Measurements from ENCODE around the gene DNAL4. TPM values are rescaled to one million over a fixed set of nuclear protein-coding genes. Genes with fewer than 3 reads are reported as not detected.

DNAL4 gene
- total RNA-seq, 2 donors from 2014 or later, result 24.8 to 29.8 TPM

GRCh38 chr22:38781033-38781432 is 12.9 kb downstream of the DNAL4 start:
- no peak for DNase-seq
- H3K36me3 ChIP-seq (ENCODE audit: control insufficient read depth, insufficient read depth, low read length), result no peaks in the 10 kb centered on the region
- H3K27me3 ChIP-seq (ENCODE audit: control insufficient read depth, insufficient read depth, low read length, poor library complexity, severe bottlenecking), result no peaks in the 10 kb centered on the region
- 92 to 93% methylated on average over 9 to 13 of the region's 13 CpGs for WGBS, 2 experiments (ENCODE audit: insufficient coverage in 1 of 2, insufficient read length in 1 of 2)
- H3K27ac ChIP-seq (ENCODE audit: low read depth, low read length), result no peak overlapping the region
- no peak overlapping the region for H3K9ac ChIP-seq (ENCODE audit: extremely low read depth, low read length, poor library complexity, severe bottlenecking)
- Mint-ChIP-seq H3K4me3 (no peak overlapping the region), H3K4me1 (peaks cover 1% of the 10 kb centered on the region), H3K9me3 (no peaks in the 10 kb centered on the region), H3K36me3 (ENCODE audit: low read depth) (peaks cover 23% of the 10 kb centered on the region), H3K27ac (no peak overlapping the region), H3K27me3 (ENCODE audit: insufficient read depth) (no peaks in the 10 kb centered on the region)
- TF ChIP-seq CTCF (conservative IDR thresholded peaks at IDR 0.05), result no peak
- no peaks in the 10 kb centered on the region for H3K4me1 ChIP-seq (ENCODE audit: control insufficient read depth, insufficient read depth, low read length)
- H3K9me3 ChIP-seq (ENCODE audit: control insufficient read depth, low read length), result no peaks in the 10 kb centered on the region
- no peak overlapping the region for H3K4me3 ChIP-seq (ENCODE audit: low read length)

- Histone ChIP-seq H3K4me1 (ENCODE audit: control insufficient read depth, insufficient read depth, low read length) (no peaks in the 10 kb centered on the region), H3K4me3 (ENCODE audit: low read length) (no peak overlapping the region), H3K27ac (ENCODE audit: low read depth, low read length) (no peak overlapping the region), H3K27me3 (ENCODE audit: control insufficient read depth, insufficient read depth, low read length, poor library complexity, severe bottlenecking) (no peaks in the 10 kb centered on the region), H3K9me3 (ENCODE audit: control insufficient read depth, low read length) (no peaks in the 10 kb centered on the region), H3K9ac (ENCODE audit: extremely low read depth, low read length, poor library complexity, severe bottlenecking) (no peak overlapping the region), H3K36me3 (ENCODE audit: control insufficient read depth, insufficient read depth, low read length) (no peaks in the 10 kb centered on the region)
- H3K4me3 Mint-ChIP-seq, result no peak overlapping the region
- H3K4me1 Mint-ChIP-seq, result no peaks in the 10 kb centered on the region
- H3K27ac Mint-ChIP-seq, result peak overlapping the region; percentile 35
- no peak for TF ChIP-seq CTCF (conservative IDR thresholded peaks at IDR 0.05)
- 96 to 97% methylated on average over 17 to 27 of the region's 27 CpGs for WGBS, 2 experiments (ENCODE audit: insufficient coverage in 1 of 2, insufficient read length in 1 of 2)
- H3K36me3 Mint-ChIP-seq (ENCODE audit: low read depth), result peaks cover 21% of the 10 kb centered on the region
- no peak for DNase-seq
- H3K9me3 Mint-ChIP-seq, result no peaks in the 10 kb centered on the region
- peaks cover 3% of the 10 kb centered on the region for H3K27me3 Mint-ChIP-seq (ENCODE audit: insufficient read depth)
These were observed 16.8 kb downstream of the DNAL4 start for GRCh38 chr22:38777087-38777671.

- H3K4me3 ChIP-seq (ENCODE audit: low read length), result no peak overlapping the region
- H3K36me3 Mint-ChIP-seq (ENCODE audit: low read depth), result peaks cover 12% of the 10 kb centered on the region
- H3K9ac ChIP-seq (ENCODE audit: extremely low read depth, low read length, poor library complexity, severe bottlenecking), result no peak overlapping the region
- no peaks in the 10 kb centered on the region for H3K4me1 ChIP-seq (ENCODE audit: control insufficient read depth, insufficient read depth, low read length)
- H3K4me3 Mint-ChIP-seq, result no peak overlapping the region
- 77 to 84% methylated on average over 4 to 6 of the region's 6 CpGs for WGBS, 2 experiments (ENCODE audit: insufficient coverage in 1 of 2, insufficient read length in 1 of 2)
- peaks cover 3% of the 10 kb centered on the region for H3K27me3 Mint-ChIP-seq (ENCODE audit: insufficient read depth)
- TF ChIP-seq CTCF (conservative IDR thresholded peaks at IDR 0.05), result no peak
- H3K36me3 ChIP-seq (ENCODE audit: control insufficient read depth, insufficient read depth, low read length), result no peaks in the 10 kb centered on the region
- no peaks in the 10 kb centered on the region for H3K9me3 ChIP-seq (ENCODE audit: control insufficient read depth, low read length)
- no peaks in the 10 kb centered on the region for H3K4me1 Mint-ChIP-seq
- no peak overlapping the region for H3K27ac ChIP-seq (ENCODE audit: low read depth, low read length)
- no peak for DNase-seq
- no peaks in the 10 kb centered on the region for H3K27me3 ChIP-seq (ENCODE audit: control insufficient read depth, insufficient read depth, low read length, poor library complexity, severe bottlenecking)
- no peaks in the 10 kb centered on the region for H3K9me3 Mint-ChIP-seq
- no peak overlapping the region for H3K27ac Mint-ChIP-seq
These were observed 17.9 kb downstream of the DNAL4 start for GRCh38 chr22:38776086-38776485.

Data from endodermal cell (in vitro differentiated cells).